K562 (cell line): ENCODE results near the gene CCSER1. TPM values are rescaled to one million over a fixed set of nuclear protein-coding genes. Genes with fewer than 3 reads are reported as not detected.

Experiments
- ATAC-seq: fragments of 200-7000 bp; cut with Tn5 transposase; 3 replicates; pipeline ENCODE4 v1.9.1; 2020; ENCODE audit warnings: moderate library complexity
- BruUV-seq: library from RNA; stranded (reverse); fragments of 400-500 nt; replicated peaks from 2 replicates; lab custom pipeline; 2021; lab: Mats Ljungman, UMichigan
- CTCF ChIA-PET: fragments of 300-600 bp; formaldehyde crosslinking; extraction: SDS; loops from one replicate; lab custom pipeline; 2021; ENCODE audit warnings: low intra/inter-chr PET ratio; lab: Yijun Ruan, JAX
- POLR2A ChIA-PET: fragments of 300-600, 350-650 bp; sonication (Branson Sonifier 250); formaldehyde crosslinking; extraction: SDS; loops from one replicate; lab custom pipeline; 2021; ENCODE audit warnings: antibody characterized with exemption, inconsistent platforms; lab: Yijun Ruan, JAX
- DNase-seq, 4 experiments: peaks; one replicate each; pipeline versions ENCODE4 v3.0.0 to v3.0.0-alpha.2; 2011 to 2018; ENCODE audit warnings: low spot score in 3 of 4, mixed read lengths in 3 of 4; ENCODE audit errors: extremely low read depth in 1 of 4
- FAIRE-seq: peaks from 2 replicates; lab custom pipeline; 2011; peaks lifted over from hg19 to GRCh38; lab: Jason Lieb, UNC
- H2AFZ ChIP-seq: 2 replicates; pipeline ENCODE4 v1.6.0; 2011; ENCODE audit warnings: low read depth, low read length, control low read depth, inconsistent platforms
- H3K27ac ChIP-seq: fragments of 200-600 bp; 3 replicates; pipeline ENCODE4 v1.8.0; 2011; ENCODE audit warnings: low read depth, mild to moderate bottlenecking, control low read depth, inconsistent platforms, low read length, moderate library complexity, mixed read lengths; ENCODE audit errors: extremely low read depth
- H3K27me3 ChIP-seq, 2 experiments: fragments of 300-600 bp in 1 of 2; 2 replicates in 1 of 2; 3 replicates in 1 of 2; pipeline versions ENCODE4 v1.6.0 to v1.8.0; 2011; ENCODE audit warnings: inconsistent platforms in 2 of 2, low read length in 2 of 2, mild to moderate bottlenecking in 1 of 2, mixed read lengths in 1 of 2, moderate library complexity in 1 of 2; ENCODE audit not compliant: control insufficient read depth in 2 of 2, insufficient read depth in 2 of 2
- H3K36me3 ChIP-seq: fragments of 300-600 bp; 3 replicates; pipeline ENCODE4 v1.8.0; 2011; ENCODE audit warnings: mild to moderate bottlenecking, low read length, inconsistent platforms; ENCODE audit not compliant: control insufficient read depth, insufficient read depth
- H3K4me1 ChIP-seq, 2 experiments: fragments of 200-600 bp in 1 of 2; replicated peaks in 1 of 2; 2 replicates in 1 of 2; 3 replicates in 1 of 2; pipeline versions ENCODE4 v1.5.1 to v1.8.0; 2011; ENCODE audit warnings: inconsistent platforms in 2 of 2, low read length in 2 of 2, mild to moderate bottlenecking in 1 of 2, mixed read lengths in 1 of 2, moderate library complexity in 1 of 2; ENCODE audit not compliant: control insufficient read depth in 2 of 2, insufficient read depth in 2 of 2
- H3K4me2 ChIP-seq: 2 replicates; pipeline ENCODE4 v1.6.1; 2011; ENCODE audit warnings: low read length, control low read depth, inconsistent platforms, mixed read lengths; ENCODE audit not compliant: insufficient read depth
- H3K4me3 ChIP-seq: fragments of 200-600 bp; sonication (generic), shearing (Covaris generic); 2 replicates; pipeline ENCODE4 v1.5.1; 2016; ENCODE audit warnings: control low read depth, inconsistent platforms
- H3K79me2 ChIP-seq: fragments of 200-600 bp; 3 replicates; pipeline ENCODE4 v1.8.0; 2011; ENCODE audit warnings: low read length, inconsistent platforms; ENCODE audit not compliant: control insufficient read depth, insufficient read depth
- H3K9ac ChIP-seq, 2 experiments: 2 replicates each; pipeline versions ENCODE4 v1.6.0 to v1.6.1; 2011; ENCODE audit warnings: low read depth in 2 of 2, low read length in 2 of 2, control low read depth in 1 of 2, inconsistent platforms in 1 of 2, mild to moderate bottlenecking in 1 of 2, mixed read lengths in 1 of 2; ENCODE audit not compliant: insufficient read depth in 1 of 2
- H3K9me1 ChIP-seq: one replicate; pipeline ENCODE4 v1.6.0; 2011; ENCODE audit warnings: inconsistent platforms, mild to moderate bottlenecking, low read length, moderate library complexity; ENCODE audit not compliant: control insufficient read depth, insufficient read depth
- H3K9me3 ChIP-seq: replicated peaks from 2 replicates; pipeline ENCODE4 v1.5.1; 2011; ENCODE audit warnings: low read depth, low read length, inconsistent platforms; ENCODE audit not compliant: control insufficient read depth, insufficient read depth
- H4K20me1 ChIP-seq: replicated peaks from 2 replicates; pipeline ENCODE4 v1.6.1; 2011; ENCODE audit warnings: low read length, inconsistent platforms, mixed read lengths; ENCODE audit not compliant: control insufficient read depth, insufficient read depth
- HCFC1 ChIP-seq: IDR thresholded peaks from 2 replicates; pipeline ENCODE4 v1.6.1; 2012; ENCODE audit warnings: low read depth, low read length, improper control_type of control experiment
- JUN ChIP-seq, 2 experiments: sonication (generic) in 1 of 2; formaldehyde crosslinking in 1 of 2; IDR thresholded peaks; 2 replicates each; pipeline versions ENCODE4 v1.6.1 to v1.8.0; 2012 to 2022; ENCODE audit warnings: borderline replicate concordance in 2 of 2, mild to moderate bottlenecking in 2 of 2, improper control_type of control experiment in 1 of 2, low read depth in 1 of 2, low read length in 1 of 2, missing genetic modification reagents in 1 of 2
- KAT7 ChIP-seq: sonication (generic); formaldehyde crosslinking; IDR thresholded peaks from 2 replicates; pipeline ENCODE4 v1.8.0; 2022; ENCODE audit warnings: missing genetic modification reagents, mild to moderate bottlenecking, borderline replicate concordance
- KLF6 ChIP-seq: fragments of 250-450 bp; sonication (Bioruptor Pico); IDR thresholded peaks from 2 replicates; pipeline ENCODE4 v1.4.0; 2020; ENCODE audit warnings: mild to moderate bottlenecking, moderate library complexity, borderline replicate concordance
- TFE3 ChIP-seq: fragments of 450-650 bp; formaldehyde crosslinking; IDR thresholded peaks from 2 replicates; pipeline ENCODE4 v1.4.0; 2020; ENCODE audit warnings: mild to moderate bottlenecking, mixed read lengths
- ZNF449 ChIP-seq: fragments of 250-450 bp; sonication (Bioruptor Pico); IDR thresholded peaks from 2 replicates; pipeline ENCODE4 v1.8.0; 2022; ENCODE audit warnings: moderate library complexity, mild to moderate bottlenecking, inconsistent platforms
- ZNF830 ChIP-seq: fragments of 250-450 bp; sonication (Bioruptor Pico); IDR thresholded peaks from 2 replicates; pipeline ENCODE4 v1.5.0; 2021; ENCODE audit warnings: mild to moderate bottlenecking
- WGBS: fragments of 100-300 bp; shearing (Covaris generic); methylation state at CpG from one replicate; pipeline ENCODE4 v1.1.6; 2016; ENCODE audit warnings: low coverage, mixed read lengths; ENCODE audit not compliant: insufficient coverage; ENCODE audit errors: missing lambda C conversion rate; 5-methylcytosine and 5-hydroxymethylcytosine counted together
- in situ Hi-C: fragments of 300-500 bp; cut with MboI; formaldehyde crosslinking; loops from 4 replicates; pipeline ENCODE4 v1.15.0; 2018; ENCODE audit warnings: inconsistent platforms, mixed read lengths
- intact Hi-C: fragments of 100-400 bp; cut with micrococcal nuclease; formaldehyde crosslinking; loops from 2 replicates; pipeline ENCODE4 v1.14.2; 2022
- polyA plus RNA-seq, 8 experiments: library from polyadenylated mRNA; depleted of rRNA in 4 of 8; stranded (reverse) in 5 of 8; unstranded in 3 of 8; fragments of >200 nt; fragmentation: Nextera tagmentation in 2 of 8; fragmentation: Illumina TruSeq in 1 of 8; extraction: Ambion mirVana in 2 of 8; extraction: Trizol in 1 of 8; gene quantifications; 2 replicates each; pipeline versions ENCODE4 v1.2.1 to v1.2.3, GENCODE V29; 2011 to 2014; ENCODE audit warnings: inconsistent platforms in 1 of 8, missing spikeins in 1 of 8
- total RNA-seq, 7 experiments: library from RNA; depleted of rRNA in 6 of 7; stranded (reverse); fragments of >200 nt in 6 of 7; fragmentation: Illumina TruSeq in 2 of 7; extraction: Trizol in 2 of 7; gene quantifications; 2 replicates each; pipeline versions ENCODE4 v1.2.1 to v1.2.3, GENCODE V29; 2011 to 2021; ENCODE audit warnings: low replicate concordance in 1 of 7

Gene CCSER1
- total and polyA plus RNA-seq, 9 of the 15 experiments (the other 6 are each of a cell fraction or from before 2014, with no cell fraction given), result not detected

- Histone ChIP-seq H2AFZ (no peak overlapping the region), H3K4me1 (no peaks in the 10 kb centered on the region), H3K4me3 (no peak overlapping the region), H3K27ac (no peak overlapping the region), H3K27me3 (no peaks in the 10 kb centered on the region), H3K4me2 (no peak overlapping the region), H3K9me1 (no peaks in the 10 kb centered on the region), H3K9ac (no peak overlapping the region), H3K36me3 (no peaks in the 10 kb centered on the region), H3K79me2 (no peaks in the 10 kb centered on the region), H4K20me1 (no peaks in the 10 kb centered on the region), H3K9me3 (no peaks in the 10 kb centered on the region)
- ChIA-PET POLR2A (no interaction called here), CTCF (no interaction called here)
- intact Hi-C loops, result no loop called here
- DNase-seq (no peak), FAIRE-seq (no peak), ATAC-seq (no peak)
- 3% methylated on average over 3 of the region's 3 CpGs for WGBS
- in situ Hi-C loops, result no loop called here
- BruUV-seq, result no TSS peak
- no peak for TF ChIP-seq JUN (IDR thresholded peaks at IDR 0.05; ENCODE audit: borderline replicate concordance, low read depth, low read length)
- no peak for TF ChIP-seq JUN (CRISPR knock-in tag; IDR thresholded peaks at IDR 0.05; ENCODE audit: borderline replicate concordance)
- no peak for TF ChIP-seq KLF6 (CRISPR knock-in tag)
- TF ChIP-seq ZNF830 (CRISPR knock-in tag), result no peak
- TF ChIP-seq HCFC1, result no peak
- TF ChIP-seq KAT7 (CRISPR knock-in tag), result no peak
- TF ChIP-seq TFE3 (CRISPR knock-in tag), result peak; percentile 12; the same call in 1 of the 2 replicates
- TF ChIP-seq ZNF449 (CRISPR knock-in tag), result no peak
These were observed 819.8 kb downstream of the CCSER1 start for GRCh38 chr4:90946945-90947344.
